Endodermal cell (in vitro differentiated cells): ENCODE results near the gene ATXN7L3. TPM values are rescaled to one million over a fixed set of nuclear protein-coding genes. Genes with fewer than 3 reads are reported as not detected.

Source experiments
- DNase-seq: peaks from one replicate; pipeline ENCODE4 v3.0.0-alpha.2; 2017
- H3K27ac ChIP-seq: 2 replicates; pipeline ENCODE4 v1.5.1; 2013; ENCODE audit warnings: mild to moderate bottlenecking, low read depth, low read length, moderate library complexity
- H3K27me3 ChIP-seq: 2 replicates; pipeline ENCODE4 v1.6.1; 2013; ENCODE audit warnings: mild to moderate bottlenecking, low read length, moderate library complexity; ENCODE audit not compliant: insufficient read depth, control insufficient read depth, poor library complexity, severe bottlenecking
- H3K36me3 ChIP-seq: 2 replicates; pipeline ENCODE4 v1.7.0; 2013; ENCODE audit warnings: mild to moderate bottlenecking, low read length, moderate library complexity; ENCODE audit not compliant: control insufficient read depth, insufficient read depth
- H3K4me1 ChIP-seq: one replicate; pipeline ENCODE4 v1.7.0; 2013; ENCODE audit warnings: low read length; ENCODE audit not compliant: control insufficient read depth, insufficient read depth
- H3K4me3 ChIP-seq: 2 replicates; pipeline ENCODE4 v1.5.1; 2013; ENCODE audit warnings: mild to moderate bottlenecking, low read length, moderate library complexity
- H3K9ac ChIP-seq: 2 replicates; pipeline ENCODE4 v1.6.1; 2013; ENCODE audit warnings: mild to moderate bottlenecking, low read length, moderate library complexity; ENCODE audit not compliant: poor library complexity, severe bottlenecking; ENCODE audit errors: extremely low read depth
- H3K9me3 ChIP-seq: 2 replicates; pipeline ENCODE4 v1.6.1; 2013; ENCODE audit warnings: mild to moderate bottlenecking, low read length, moderate library complexity; ENCODE audit not compliant: control insufficient read depth
- H3K27ac Mint-ChIP-seq: 2 replicates; pipeline ENCODE4 v1.8.0; 2020; ENCODE audit warnings: mixed read lengths
- H3K27me3 Mint-ChIP-seq: 2 replicates; pipeline ENCODE4 v1.8.0; 2021; ENCODE audit warnings: mild to moderate bottlenecking, mixed read lengths; ENCODE audit not compliant: insufficient read depth
- H3K36me3 Mint-ChIP-seq: 2 replicates; pipeline ENCODE4 v1.8.0; 2020; ENCODE audit warnings: low read depth, mixed read lengths
- H3K4me1 Mint-ChIP-seq: 2 replicates; pipeline ENCODE4 v1.8.0; 2020; ENCODE audit warnings: mixed read lengths
- H3K4me3 Mint-ChIP-seq: 2 replicates; pipeline ENCODE4 v1.8.0; 2020; ENCODE audit warnings: mild to moderate bottlenecking, moderate library complexity, mixed read lengths
- H3K9me3 Mint-ChIP-seq: 2 replicates; pipeline ENCODE4 v1.8.0; 2020; ENCODE audit warnings: mild to moderate bottlenecking, mixed read lengths
- CTCF ChIP-seq: fragments of 200-600 bp; sonication (generic); conservative IDR thresholded peaks from 2 replicates; pipeline ENCODE4 v1.5.0; 2021; ENCODE audit warnings: antibody characterized with exemption, mild to moderate bottlenecking
- WGBS, 2 experiments: methylation state at CpG; one replicate each; pipeline versions ENCODE4 v1.1.5 to v1.1.7; 2013; ENCODE audit warnings: missing lambda C conversion rate in 2 of 2, mixed read lengths in 1 of 2; ENCODE audit not compliant: insufficient coverage in 1 of 2, insufficient read length in 1 of 2; 5-methylcytosine and 5-hydroxymethylcytosine counted together
- long read RNA-seq, 4 experiments: library from polyadenylated mRNA in 2 of 4; library from RNA in 1 of 4; library from capped mRNA in 1 of 4; stranded (forward) in 3 of 4; unstranded in 1 of 4; transcript quantifications; one replicate each; pipeline ENCODE4 v2.0.0, GENCODE V29; 2020 to 2021; ENCODE audit warnings: inconsistent platforms in 1 of 4
- polyA plus RNA-seq, 2 experiments: library from polyadenylated mRNA; stranded (reverse); fragments of 50-300 nt; gene quantifications; one replicate each; pipeline ENCODE4 v1.2.3, GENCODE V29; 2013
- total RNA-seq, 2 donors: library from RNA; stranded (reverse); fragmentation: NEBNext Ultra II Directional in 1 of 2; extraction: Animal tissue kit (Norgen Biotek cat#: 25700) in 1 of 2; gene quantifications; 2 replicates in 1 of 2; 3 replicates in 1 of 2; pipeline ENCODE4 v1.2.1, GENCODE V29; 2021

ATXN7L3 gene
- total RNA-seq = 100 to 1,000 TPM; 118 to 144 TPM
- polyA plus RNA-seq (2013, experiment 1 of 2) = 72.4 TPM
- polyA plus RNA-seq (2013, experiment 2 of 2) = 72.5 TPM
- long read RNA-seq, experiment 1, partial matches to known transcripts = 2 of 33 reads
- long read RNA-seq, experiment 1, other reads (novel, unspliced or antisense) = 31 of 33 reads
- long read RNA-seq, experiment 2, transcript ATXN7L3-201 (12 exons, 3,811 nt) = minor isoform, 6 of 66 reads
- long read RNA-seq, experiment 2, transcript ATXN7L3-205 (13 exons, 1,341 nt) = major isoform, 15 of 66 reads
- long read RNA-seq, experiment 2, partial matches to known transcripts = 4 of 66 reads
- long read RNA-seq, experiment 2, other reads (novel, unspliced or antisense) = 38 of 66 reads
- long read RNA-seq, experiment 3, partial matches to known transcripts = 1 of 17 reads
- long read RNA-seq, experiment 3, other reads (novel, unspliced or antisense) = 16 of 17 reads
- long read RNA-seq, experiment 4 = 0 reads

GRCh38 chr17:44199553-44200477 lies at the start of gene ATXN7L3:
Gene ATXN7L3 (minus strand): TSS chr17:44199884. CDS start chr17:44198070, 1,814 bp downstream.
- 0 to 1% methylated on average over 15 to 85 of the region's 126 CpGs for WGBS, 2 experiments

GRCh38 chr17:44247876-44248736 lies 48.4 kb upstream of the ATXN7L3 start:
- H3K4me3 Mint-ChIP-seq = no peak overlapping the region
- H3K4me1 Mint-ChIP-seq = peaks cover 11% of the 10 kb centered on the region
- no peak for DNase-seq
- H3K27me3 Mint-ChIP-seq = no peaks in the 10 kb centered on the region
- 90 to 95% methylated on average over 4 to 10 of the region's 10 CpGs for WGBS, 2 experiments
- no peaks in the 10 kb centered on the region for H3K36me3 ChIP-seq
- no peaks in the 10 kb centered on the region for H3K4me1 ChIP-seq
- H3K27ac ChIP-seq = no peak overlapping the region
- H3K9me3 Mint-ChIP-seq = no peaks in the 10 kb centered on the region
- TF ChIP-seq CTCF = no peak
- H3K9me3 ChIP-seq = no peaks in the 10 kb centered on the region
- no peaks in the 10 kb centered on the region for H3K27me3 ChIP-seq
- no peaks in the 10 kb centered on the region for H3K36me3 Mint-ChIP-seq
- H3K4me3 ChIP-seq = no peak overlapping the region
- H3K27ac Mint-ChIP-seq = no peak overlapping the region
- H3K9ac ChIP-seq = no peak overlapping the region

More at GRCh38 chr17:44199553-44200477, at the start of gene ATXN7L3:
- Histone ChIP-seq H3K27me3 (no peaks in the 10 kb centered on the region), H3K9ac (peak within 1 kb of the TSS; percentile 79), H3K27ac (peak within 1 kb of the TSS; percentile 90), H3K4me3 (peak within 1 kb of the TSS; percentile 90), H3K9me3 (no peaks in the 10 kb centered on the region), H3K36me3 (peaks cover 29% of the 10 kb centered on the region), H3K4me1 (peaks cover 18% of the 10 kb centered on the region)
- TF ChIP-seq CTCF = no peak
- Mint-ChIP-seq H3K4me3 (peak within 1 kb of the TSS; percentile 78), H3K9me3 (no peaks in the 10 kb centered on the region), H3K27me3 (no peaks in the 10 kb centered on the region), H3K27ac (peak within 1 kb of the TSS; percentile 98), H3K36me3 (peaks cover 29% of the 10 kb centered on the region), H3K4me1 (peaks cover 39% of the 10 kb centered on the region)
- DNase-seq = peak; percentile 100

GRCh38 chr17:44247440-44247841 lies 47.8 kb upstream of the ATXN7L3 start:
- no peak for DNase-seq
- no peak for TF ChIP-seq CTCF
- Histone ChIP-seq H3K4me1 (no peaks in the 10 kb centered on the region), H3K27ac (no peak overlapping the region), H3K9me3 (no peaks in the 10 kb centered on the region), H3K4me3 (no peak overlapping the region), H3K27me3 (no peaks in the 10 kb centered on the region), H3K9ac (no peak overlapping the region), H3K36me3 (no peaks in the 10 kb centered on the region)
- Mint-ChIP-seq H3K36me3 (no peaks in the 10 kb centered on the region), H3K27me3 (no peaks in the 10 kb centered on the region), H3K4me1 (peaks cover 11% of the 10 kb centered on the region), H3K9me3 (no peaks in the 10 kb centered on the region), H3K27ac (no peak overlapping the region), H3K4me3 (no peak overlapping the region)
- 74 to 87% methylated on average over 3 to 7 of the region's 7 CpGs for WGBS, 2 experiments
